Type B pancreatic cell (in vitro differentiated cells): ENCODE data around the gene BTBD9. TPM values are rescaled to one million over a fixed set of nuclear protein-coding genes. Genes with fewer than 3 reads are reported as not detected.

Source experiments
- DNase-seq: peaks from one replicate; pipeline ENCODE4 v3.0.0; 2021; ENCODE audit warnings: mixed read lengths; ENCODE audit not compliant: unreplicated experiment; ENCODE audit errors: extremely low spot score
- H3K27ac Mint-ChIP-seq: 2 replicates; pipeline ENCODE4 v1.8.0; 2021; ENCODE audit warnings: mild to moderate bottlenecking, mixed read lengths
- H3K27me3 Mint-ChIP-seq: 2 replicates; pipeline ENCODE4 v1.8.0; 2021; ENCODE audit warnings: mixed read lengths
- H3K36me3 Mint-ChIP-seq: 2 replicates; pipeline ENCODE4 v1.8.0; 2021; ENCODE audit warnings: mixed read lengths
- H3K4me1 Mint-ChIP-seq: one replicate; pipeline ENCODE4 v1.8.0; 2021; ENCODE audit warnings: mixed read lengths; ENCODE audit not compliant: unreplicated experiment
- H3K4me3 Mint-ChIP-seq: 2 replicates; pipeline ENCODE4 v1.8.0; 2021; ENCODE audit warnings: mild to moderate bottlenecking, mixed read lengths
- H3K9me3 Mint-ChIP-seq: 2 replicates; pipeline ENCODE4 v1.8.0; 2021; ENCODE audit warnings: mixed read lengths
- total RNA-seq: library from RNA; stranded (reverse); gene quantifications from 2 replicates; pipeline ENCODE4 v1.2.1, GENCODE V29; 2021; ENCODE audit warnings: low replicate concordance
- TF ChIP-seq, protein P1 (sequence below): fragments of 200-600 bp; sonication (generic); conservative IDR thresholded peaks from 2 replicates; pipeline ENCODE4 v1.5.0; 2021; ENCODE audit warnings: antibody characterized with exemption, mild to moderate bottlenecking

BTBD9 gene
- total RNA-seq, 1 donor from 2014 or later = 14.9 TPM

DNA sequence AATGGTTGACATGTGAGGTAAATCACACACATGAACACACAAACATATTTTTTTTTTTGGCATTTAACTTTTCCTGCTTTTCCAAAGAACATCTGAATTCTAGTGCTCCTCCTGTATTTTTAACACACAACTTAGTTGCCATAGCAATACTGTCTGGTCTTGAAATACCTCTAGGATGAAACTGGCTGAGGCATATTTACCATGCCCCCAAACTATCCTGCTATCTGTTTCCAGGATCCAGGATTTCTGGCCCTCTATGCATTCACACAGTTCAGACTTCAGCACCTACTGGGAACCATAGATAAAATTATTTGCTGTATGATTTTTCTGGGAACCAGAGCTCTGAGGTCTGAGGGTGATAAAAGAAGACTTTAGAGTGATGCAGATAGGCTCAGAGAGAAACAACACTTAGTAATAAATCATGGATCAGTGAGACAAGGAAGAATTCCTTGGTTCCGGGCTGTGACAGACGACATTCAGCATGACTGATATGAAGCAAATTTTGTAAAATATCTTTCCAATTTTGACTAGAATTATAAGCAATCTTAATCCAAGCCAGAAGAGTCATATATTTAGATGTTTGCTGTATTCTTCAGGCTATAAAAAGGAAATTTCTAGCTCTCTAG lies 359.7 kb downstream of the BTBD9 start:
- Mint-ChIP-seq H3K27me3 (peaks cover 17% of the 10 kb centered on the region), H3K27ac (no peak overlapping the region), H3K4me1 (peaks cover 42% of the 10 kb centered on the region), H3K4me3 (no peak overlapping the region), H3K9me3 (peaks cover 2% of the 10 kb centered on the region), H3K36me3 (peaks cover 7% of the 10 kb centered on the region)
- no peak for DNase-seq
- TF ChIP-seq, protein P1, sequence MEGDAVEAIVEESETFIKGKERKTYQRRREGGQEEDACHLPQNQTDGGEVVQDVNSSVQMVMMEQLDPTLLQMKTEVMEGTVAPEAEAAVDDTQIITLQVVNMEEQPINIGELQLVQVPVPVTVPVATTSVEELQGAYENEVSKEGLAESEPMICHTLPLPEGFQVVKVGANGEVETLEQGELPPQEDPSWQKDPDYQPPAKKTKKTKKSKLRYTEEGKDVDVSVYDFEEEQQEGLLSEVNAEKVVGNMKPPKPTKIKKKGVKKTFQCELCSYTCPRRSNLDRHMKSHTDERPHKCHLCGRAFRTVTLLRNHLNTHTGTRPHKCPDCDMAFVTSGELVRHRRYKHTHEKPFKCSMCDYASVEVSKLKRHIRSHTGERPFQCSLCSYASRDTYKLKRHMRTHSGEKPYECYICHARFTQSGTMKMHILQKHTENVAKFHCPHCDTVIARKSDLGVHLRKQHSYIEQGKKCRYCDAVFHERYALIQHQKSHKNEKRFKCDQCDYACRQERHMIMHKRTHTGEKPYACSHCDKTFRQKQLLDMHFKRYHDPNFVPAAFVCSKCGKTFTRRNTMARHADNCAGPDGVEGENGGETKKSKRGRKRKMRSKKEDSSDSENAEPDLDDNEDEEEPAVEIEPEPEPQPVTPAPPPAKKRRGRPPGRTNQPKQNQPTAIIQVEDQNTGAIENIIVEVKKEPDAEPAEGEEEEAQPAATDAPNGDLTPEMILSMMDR = no peak

DNA sequence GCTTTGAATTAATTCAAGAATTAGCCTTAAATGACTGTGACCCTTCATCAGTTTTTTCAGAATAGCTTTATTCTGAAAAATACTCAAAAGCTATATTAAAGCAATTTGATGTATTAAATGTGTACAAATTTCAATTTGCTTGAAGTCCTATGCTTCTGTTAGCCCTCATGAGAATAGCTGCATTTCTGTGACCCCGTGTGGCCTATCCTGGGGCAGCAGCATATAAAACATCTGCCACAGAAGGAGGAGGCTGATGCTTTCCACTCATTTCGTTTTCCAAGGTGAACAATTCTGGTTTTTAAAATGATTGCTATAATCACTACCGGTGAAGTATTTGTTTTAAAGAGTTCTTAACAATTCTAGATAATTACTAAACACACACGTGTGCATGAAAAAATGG lies 360.3 kb downstream of the BTBD9 start:
- Mint-ChIP-seq H3K4me1 (peaks cover 41% of the 10 kb centered on the region), H3K27me3 (peaks cover 12% of the 10 kb centered on the region), H3K36me3 (peaks cover 1% of the 10 kb centered on the region), H3K4me3 (no peak overlapping the region), H3K9me3 (no peaks in the 10 kb centered on the region), H3K27ac (no peak overlapping the region)
- no peak for DNase-seq
- TF ChIP-seq, protein P1 = peak; percentile 49

DNA sequence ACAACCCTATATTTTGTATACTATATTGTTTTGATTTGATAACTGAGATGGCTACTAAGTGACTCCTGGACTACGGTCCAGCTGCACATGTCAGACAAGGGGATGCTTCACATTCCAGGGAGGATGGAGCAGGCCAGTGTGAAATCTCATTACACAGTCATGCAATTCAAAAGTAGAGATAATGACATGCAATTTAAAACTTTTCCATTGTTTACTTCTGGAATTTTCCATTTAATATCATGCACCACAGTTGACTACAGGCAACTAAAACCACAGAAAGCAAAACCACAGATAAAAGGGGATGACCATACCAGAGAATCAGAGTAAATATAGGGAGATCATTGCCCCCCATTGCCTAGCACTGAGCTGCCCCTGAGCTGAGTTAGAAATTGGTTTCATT lies 366.4 kb downstream of the BTBD9 start:
- H3K9me3 Mint-ChIP-seq = no peaks in the 10 kb centered on the region
- DNase-seq = no peak
- TF ChIP-seq, protein P1 = no peak
- no peaks in the 10 kb centered on the region for H3K36me3 Mint-ChIP-seq
- peaks cover 13% of the 10 kb centered on the region for H3K4me1 Mint-ChIP-seq
- H3K27ac Mint-ChIP-seq = no peak overlapping the region
- peaks cover 3% of the 10 kb centered on the region for H3K27me3 Mint-ChIP-seq
- no peak overlapping the region for H3K4me3 Mint-ChIP-seq

DNA sequence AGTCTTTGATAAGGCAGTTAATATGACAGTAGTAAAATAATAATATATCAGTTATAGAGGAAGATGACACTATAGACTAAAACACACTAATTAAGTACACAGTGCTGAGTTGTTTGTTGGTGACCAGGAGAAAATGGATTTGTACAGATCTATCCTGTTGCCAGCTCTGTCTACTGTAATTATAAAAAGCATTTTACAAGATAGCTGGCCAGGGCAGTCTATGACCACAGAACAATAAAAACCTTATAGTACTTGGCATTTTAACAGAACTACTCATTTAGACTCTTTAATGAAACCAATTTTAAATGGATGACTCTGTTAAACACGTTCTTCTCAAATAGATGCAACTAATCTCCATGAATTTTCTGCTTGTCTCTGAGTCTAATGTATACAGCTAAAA lies 367.5 kb downstream of the BTBD9 start:
- H3K4me1 Mint-ChIP-seq = peaks cover 18% of the 10 kb centered on the region

DNA sequence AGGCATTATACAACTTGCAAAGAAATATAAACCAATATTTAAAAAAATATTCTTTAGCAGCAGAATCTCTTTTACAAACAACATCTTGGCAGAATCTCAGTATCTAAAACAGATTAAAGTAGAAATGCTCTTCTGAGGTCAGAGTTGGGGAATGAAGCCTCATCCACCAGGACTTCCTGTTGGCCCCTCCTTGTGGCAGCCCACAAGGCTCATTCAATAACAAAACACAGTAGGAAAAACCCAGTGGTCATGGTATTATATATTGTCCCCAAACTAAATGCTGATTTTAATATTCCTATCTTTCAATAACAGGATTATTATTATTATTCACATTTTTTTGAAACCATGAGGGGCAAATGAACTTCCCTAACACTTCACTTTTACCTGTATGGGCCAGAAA lies 368.6 kb downstream of the BTBD9 start:
- H3K27me3 Mint-ChIP-seq = peaks cover 3% of the 10 kb centered on the region

More for the DNA sequence above, 367.5 kb downstream of the BTBD9 start:
- Mint-ChIP-seq H3K4me3 (no peak overlapping the region), H3K36me3 (no peaks in the 10 kb centered on the region), H3K27me3 (peaks cover 3% of the 10 kb centered on the region), H3K27ac (no peak overlapping the region), H3K9me3 (no peaks in the 10 kb centered on the region)
- no peak for DNase-seq
- TF ChIP-seq, protein P1 = no peak

More for the DNA sequence above, 368.6 kb downstream of the BTBD9 start:
- H3K27ac Mint-ChIP-seq = no peak overlapping the region
- TF ChIP-seq, protein P1 = no peak
- no peak overlapping the region for H3K4me3 Mint-ChIP-seq
- H3K9me3 Mint-ChIP-seq = no peaks in the 10 kb centered on the region
- H3K36me3 Mint-ChIP-seq = no peaks in the 10 kb centered on the region
- DNase-seq = no peak
- peaks cover 21% of the 10 kb centered on the region for H3K4me1 Mint-ChIP-seq
